ENCODE measurements around the gene MXRA8. TPM values are rescaled to one million over a fixed set of nuclear protein-coding genes. Genes with fewer than 3 reads are reported as not detected.

MXRA8 gene
- total RNA-seq, 2 experiments from 2014 or later = 0.18 to 0.23 TPM

DNA sequence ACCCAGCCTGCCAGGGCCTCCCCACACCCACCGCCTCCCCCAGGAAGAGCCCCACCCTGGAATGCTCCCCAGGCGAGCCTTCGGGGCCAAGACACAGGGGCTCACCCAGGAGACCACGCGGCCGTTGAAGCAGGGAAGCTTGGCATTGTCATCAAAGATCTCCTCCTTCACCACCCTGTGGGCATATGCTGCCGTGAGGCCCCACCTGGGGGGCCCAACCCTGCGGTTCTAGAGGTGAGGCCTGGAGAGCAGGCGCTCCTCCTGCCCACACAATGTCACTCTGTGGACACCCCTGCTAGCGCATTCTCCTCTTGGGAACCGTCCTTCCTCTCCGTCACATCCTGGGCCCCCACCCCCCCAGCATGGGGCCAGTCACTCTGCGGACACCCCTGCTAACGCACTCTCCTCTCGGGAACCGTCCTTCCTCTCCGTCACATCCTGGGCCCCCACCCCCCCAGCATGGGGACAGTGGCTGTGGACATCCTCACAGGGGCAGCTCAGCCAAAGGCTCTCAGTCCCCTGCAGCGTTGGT, 15.7 kb downstream of the MXRA8 start:
- CTCF ChIA-PET = no interaction called here
- Mint-ChIP-seq H3K9me3 (peaks cover 9% of the 10 kb centered on the region), H3K4me1 (peaks cover 21% of the 10 kb centered on the region), H3K27ac (no peak overlapping the region), H3K36me3 (ENCODE audit: low read depth) (peaks cover 20% of the 10 kb centered on the region), H3K27me3 (no peaks in the 10 kb centered on the region), H3K4me3 (no peak overlapping the region)
- POLR2A ChIA-PET = interaction anchor here (0.8 kb wide), 1 partner anchor 17 kb away, joined by 3 read pairs; no protein-coding TSS in a partner anchor
- no peak for DNase-seq

- ChIA-PET CTCF (no interaction called here), POLR2A (no interaction called here)
- peaks cover 15% of the 10 kb centered on the region for H3K4me1 Mint-ChIP-seq
- H3K9me3 Mint-ChIP-seq = peaks cover 9% of the 10 kb centered on the region
- no peak for DNase-seq
- no peaks in the 10 kb centered on the region for H3K27me3 Mint-ChIP-seq
- H3K27ac Mint-ChIP-seq = no peak overlapping the region
- peaks cover 20% of the 10 kb centered on the region for H3K36me3 Mint-ChIP-seq (ENCODE audit: low read depth)
- H3K4me3 Mint-ChIP-seq = no peak overlapping the region
Observed at GRCh38 chr1:1342061-1342562, 16.2 kb downstream of the MXRA8 start.

DNA sequence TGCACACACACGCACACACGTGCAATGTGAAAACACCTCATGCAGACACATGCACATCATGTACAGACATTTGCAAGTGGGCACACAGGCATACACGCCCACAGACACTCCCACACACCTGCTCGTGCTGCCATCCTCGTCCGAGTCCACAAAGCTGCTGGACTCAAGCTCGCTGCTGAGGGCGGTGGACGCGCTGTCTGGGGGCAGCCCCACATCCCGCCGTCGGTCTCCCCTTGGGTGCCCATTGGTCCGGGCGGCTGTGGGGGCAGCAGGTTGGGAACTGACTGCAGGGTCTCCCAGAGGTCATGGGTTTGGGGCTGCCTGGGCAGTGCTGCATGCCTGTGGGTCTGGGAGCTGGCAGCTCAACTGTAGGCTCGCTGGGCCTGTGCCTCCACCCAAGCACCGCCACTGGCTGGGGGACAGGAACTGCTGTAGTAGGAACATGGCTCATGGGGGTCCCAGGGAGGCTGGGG, 16.8 kb downstream of the MXRA8 start:
- POLR2A ChIA-PET = no interaction called here
- H3K36me3 Mint-ChIP-seq (ENCODE audit: low read depth) = peaks cover 20% of the 10 kb centered on the region
- no peaks in the 10 kb centered on the region for H3K27me3 Mint-ChIP-seq
- H3K9me3 Mint-ChIP-seq = peaks cover 9% of the 10 kb centered on the region
- H3K4me1 Mint-ChIP-seq = peaks cover 10% of the 10 kb centered on the region
- H3K27ac Mint-ChIP-seq = no peak overlapping the region
- no peak overlapping the region for H3K4me3 Mint-ChIP-seq
- CTCF ChIA-PET = no interaction called here
- no peak for DNase-seq

DNA sequence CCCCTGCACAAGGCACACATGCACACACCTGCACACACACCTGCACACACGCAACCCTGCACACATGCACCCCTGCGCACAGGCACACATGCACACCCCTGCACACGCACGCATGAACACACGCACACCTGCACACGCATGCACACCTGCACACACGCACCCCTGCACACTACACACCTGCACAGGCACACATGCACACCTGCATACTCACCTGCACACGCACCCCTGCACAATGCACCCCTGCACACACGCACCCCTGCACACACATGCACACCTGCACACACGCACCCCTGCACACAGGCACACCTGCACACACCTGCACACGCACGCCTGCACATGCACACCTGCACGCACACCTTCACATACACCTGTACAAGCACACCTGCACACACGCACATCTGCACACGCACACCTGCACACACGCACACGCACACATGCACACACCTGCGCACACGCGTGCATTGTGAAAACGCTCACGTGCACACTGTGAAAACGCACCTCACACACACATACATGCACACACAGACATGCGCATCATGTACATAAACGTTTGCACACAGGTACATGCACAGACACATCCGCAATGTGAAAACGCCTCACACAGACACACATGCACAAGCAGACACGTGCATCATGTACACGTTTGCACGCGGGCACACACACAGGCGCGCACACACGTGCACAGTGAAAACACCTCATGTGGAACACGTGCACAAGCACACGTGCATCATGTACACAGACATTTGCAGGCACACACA, 17.4 kb downstream of the MXRA8 start:
- H3K36me3 Mint-ChIP-seq (ENCODE audit: low read depth) = peaks cover 20% of the 10 kb centered on the region
- peaks cover 5% of the 10 kb centered on the region for H3K4me1 Mint-ChIP-seq
- no peak overlapping the region for H3K4me3 Mint-ChIP-seq
- no peak overlapping the region for H3K27ac Mint-ChIP-seq
- H3K9me3 Mint-ChIP-seq = peaks cover 9% of the 10 kb centered on the region
- H3K27me3 Mint-ChIP-seq = no peaks in the 10 kb centered on the region
- no peak for DNase-seq
- CTCF ChIA-PET = no interaction called here
- POLR2A ChIA-PET = no interaction called here

DNA sequence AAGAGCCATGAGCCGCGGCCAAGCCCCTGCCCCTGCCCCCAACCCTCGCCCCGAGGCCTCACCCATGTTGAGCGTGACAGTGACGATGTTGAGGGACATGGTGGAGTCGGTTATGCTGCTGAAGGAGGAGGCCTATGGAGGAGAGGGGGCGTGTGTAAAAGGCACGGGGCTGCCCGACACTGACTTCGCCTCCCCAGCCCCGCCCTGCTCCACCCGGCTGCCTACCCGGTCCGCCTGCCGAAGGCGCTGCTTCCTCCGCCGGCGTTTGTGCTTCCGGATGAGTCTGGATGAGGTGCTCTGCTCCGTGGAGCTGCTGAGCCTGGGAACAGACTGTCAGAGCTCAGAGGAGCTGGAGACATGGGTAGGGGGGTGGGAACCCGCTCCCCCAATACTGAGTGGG, 18.2 kb downstream of the MXRA8 start:
- POLR2A ChIA-PET = no interaction called here
- no peaks in the 10 kb centered on the region for H3K27me3 Mint-ChIP-seq
- H3K36me3 Mint-ChIP-seq (ENCODE audit: low read depth) = peaks cover 20% of the 10 kb centered on the region
- H3K9me3 Mint-ChIP-seq = peaks cover 9% of the 10 kb centered on the region
- no peak overlapping the region for H3K27ac Mint-ChIP-seq
- H3K4me1 Mint-ChIP-seq = peaks cover 5% of the 10 kb centered on the region
- no peak for DNase-seq
- no peak overlapping the region for H3K4me3 Mint-ChIP-seq
- CTCF ChIA-PET = no interaction called here

DNA sequence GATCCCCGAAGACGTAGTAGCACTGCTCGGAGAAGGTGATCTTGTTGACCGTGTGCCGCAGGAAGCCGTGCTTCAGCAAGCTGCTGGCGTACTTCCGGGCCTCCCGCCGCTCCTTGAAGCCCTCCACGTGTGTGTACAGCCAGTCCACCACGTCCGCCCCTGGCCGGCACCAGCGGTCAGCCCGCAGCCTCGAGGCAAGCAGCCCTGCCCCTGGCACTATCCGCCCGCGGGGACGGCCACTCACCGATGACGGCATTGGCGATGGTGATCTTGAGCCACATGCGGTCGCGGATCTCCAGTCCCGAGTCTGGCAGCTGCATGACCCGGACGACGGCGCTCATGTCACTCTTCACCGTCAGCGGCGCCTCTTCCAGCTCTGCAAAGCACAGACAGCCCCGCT, 20.1 kb downstream of the MXRA8 start:
- no peak for DNase-seq
- no peaks in the 10 kb centered on the region for H3K4me1 Mint-ChIP-seq
- ChIA-PET POLR2A (no interaction called here), CTCF (no interaction called here)
- no peaks in the 10 kb centered on the region for H3K27me3 Mint-ChIP-seq
- no peak overlapping the region for H3K27ac Mint-ChIP-seq
- no peak overlapping the region for H3K4me3 Mint-ChIP-seq
- H3K36me3 Mint-ChIP-seq (ENCODE audit: low read depth) = peaks cover 20% of the 10 kb centered on the region
- peaks cover 9% of the 10 kb centered on the region for H3K9me3 Mint-ChIP-seq

- no peak overlapping the region for H3K4me3 Mint-ChIP-seq
Observed at GRCh38 chr1:1337793-1338147, 20.6 kb downstream of the MXRA8 start.

GRCh38 chr1:1336931-1337792, 21.2 kb downstream of the MXRA8 start:
- ChIA-PET POLR2A (no interaction called here), CTCF (no interaction called here)
- Mint-ChIP-seq H3K9me3 (peaks cover 9% of the 10 kb centered on the region), H3K27ac (no peak overlapping the region), H3K4me3 (no peak overlapping the region), H3K36me3 (ENCODE audit: low read depth) (peaks cover 17% of the 10 kb centered on the region), H3K27me3 (no peaks in the 10 kb centered on the region), H3K4me1 (no peaks in the 10 kb centered on the region)
- DNase-seq = no peak

More at GRCh38 chr1:1337793-1338147, 20.6 kb downstream of the MXRA8 start:
- H3K27ac Mint-ChIP-seq = no peak overlapping the region
- H3K4me1 Mint-ChIP-seq = no peaks in the 10 kb centered on the region
- H3K9me3 Mint-ChIP-seq = peaks cover 9% of the 10 kb centered on the region
- no peak for DNase-seq
- H3K36me3 Mint-ChIP-seq (ENCODE audit: low read depth) = peaks cover 18% of the 10 kb centered on the region
- POLR2A ChIA-PET = no interaction called here
- CTCF ChIA-PET = no interaction called here
- no peaks in the 10 kb centered on the region for H3K27me3 Mint-ChIP-seq

- Mint-ChIP-seq H3K27me3 (no peaks in the 10 kb centered on the region), H3K4me3 (no peak overlapping the region), H3K36me3 (ENCODE audit: low read depth) (peaks cover 17% of the 10 kb centered on the region), H3K27ac (no peak overlapping the region), H3K4me1 (no peaks in the 10 kb centered on the region), H3K9me3 (peaks cover 9% of the 10 kb centered on the region)
- DNase-seq = no peak
- POLR2A ChIA-PET = no interaction called here
- CTCF ChIA-PET = no interaction called here
Observed at GRCh38 chr1:1336446-1336845, 21.9 kb downstream of the MXRA8 start.

DNA sequence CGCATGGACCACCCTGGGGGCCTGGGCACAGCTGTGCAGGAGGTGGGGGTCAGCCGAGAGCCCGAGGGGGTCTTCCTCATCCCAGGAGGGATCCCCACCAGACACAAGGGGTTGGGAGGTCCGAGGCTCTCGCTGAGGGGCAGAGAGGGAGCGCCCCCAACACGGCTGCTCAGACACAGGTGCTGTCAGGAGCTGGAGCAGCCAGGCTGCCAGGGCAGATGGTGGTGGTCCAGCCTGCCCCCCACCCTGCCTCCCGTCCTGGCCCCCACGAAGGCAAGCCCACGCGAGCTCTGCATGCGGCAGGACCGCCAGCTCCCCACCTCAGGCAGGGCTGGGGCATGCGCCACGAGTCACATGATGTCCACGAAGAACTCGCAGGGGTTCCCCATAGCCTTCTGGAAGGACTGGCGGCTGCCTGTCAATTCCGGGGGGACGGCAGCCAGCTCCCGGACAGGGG, 22.5 kb downstream of the MXRA8 start:
- no peak for DNase-seq
- H3K27me3 Mint-ChIP-seq = no peaks in the 10 kb centered on the region
- ChIA-PET CTCF (no interaction called here), POLR2A (interaction anchor here (2.0 kb wide), 1 partner anchor 10 kb away, joined by 5 read pairs; no protein-coding TSS in a partner anchor)
- peaks cover 3% of the 10 kb centered on the region for H3K9me3 Mint-ChIP-seq
- no peaks in the 10 kb centered on the region for H3K4me1 Mint-ChIP-seq
- no peak overlapping the region for H3K27ac Mint-ChIP-seq
- peaks cover 11% of the 10 kb centered on the region for H3K36me3 Mint-ChIP-seq (ENCODE audit: low read depth)
- H3K4me3 Mint-ChIP-seq = no peak overlapping the region

- no peak overlapping the region for H3K27ac Mint-ChIP-seq
- no peak overlapping the region for H3K4me3 Mint-ChIP-seq
- peaks cover 6% of the 10 kb centered on the region for H3K36me3 Mint-ChIP-seq (ENCODE audit: low read depth)
- POLR2A ChIA-PET = interaction anchor here (2.0 kb wide), 1 partner anchor 10 kb away, joined by 5 read pairs; no protein-coding TSS in a partner anchor
- no peaks in the 10 kb centered on the region for H3K27me3 Mint-ChIP-seq
- CTCF ChIA-PET = no interaction called here
- no peaks in the 10 kb centered on the region for H3K4me1 Mint-ChIP-seq
- DNase-seq = no peak
- no peaks in the 10 kb centered on the region for H3K9me3 Mint-ChIP-seq
Observed at GRCh38 chr1:1335283-1335682, 23.1 kb downstream of the MXRA8 start.

GRCh38 chr1:1334835-1335234, 23.5 kb downstream of the MXRA8 start:
- CTCF ChIA-PET = no interaction called here
- no peak for DNase-seq
- POLR2A ChIA-PET = interaction anchor here (1.5 to 2.0 kb wide), 2 partner anchors 9 to 13 kb away, joined by 5 to 6 read pairs; no protein-coding TSS in a partner anchor
- Mint-ChIP-seq H3K27me3 (no peaks in the 10 kb centered on the region), H3K27ac (no peak overlapping the region), H3K36me3 (ENCODE audit: low read depth) (peaks cover 6% of the 10 kb centered on the region), H3K4me1 (no peaks in the 10 kb centered on the region), H3K4me3 (no peak overlapping the region), H3K9me3 (no peaks in the 10 kb centered on the region)

DNA sequence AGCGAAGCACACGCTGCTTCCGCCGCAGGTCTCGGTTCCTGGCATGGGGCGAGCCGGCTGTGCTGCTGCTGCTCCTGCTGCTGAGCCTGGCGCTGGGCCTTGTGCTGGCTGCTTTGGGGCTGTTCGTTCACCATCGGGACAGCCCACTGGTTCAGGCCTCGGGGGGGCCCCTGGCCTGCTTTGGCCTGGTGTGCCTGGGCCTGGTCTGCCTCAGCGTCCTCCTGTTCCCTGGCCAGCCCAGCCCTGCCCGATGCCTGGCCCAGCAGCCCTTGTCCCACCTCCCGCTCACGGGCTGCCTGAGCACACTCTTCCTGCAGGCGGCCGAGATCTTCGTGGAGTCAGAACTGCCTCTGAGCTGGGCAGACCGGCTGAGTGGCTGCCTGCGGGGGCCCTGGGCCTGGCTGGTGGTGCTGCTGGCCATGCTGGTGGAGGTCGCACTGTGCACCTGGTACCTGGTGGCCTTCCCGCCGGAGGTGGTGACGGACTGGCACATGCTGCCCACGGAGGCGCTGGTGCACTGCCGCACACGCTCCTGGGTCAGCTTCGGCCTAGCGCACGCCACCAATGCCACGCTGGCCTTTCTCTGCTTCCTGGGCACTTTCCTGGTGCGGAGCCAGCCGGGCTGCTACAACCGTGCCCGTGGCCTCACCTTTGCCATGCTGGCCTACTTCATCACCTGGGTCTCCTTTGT, 24.7 kb downstream of the MXRA8 start:
- DNase-seq = no peak
- ChIA-PET POLR2A (interaction anchor here (1.2 to 2.0 kb wide), 3 partner anchors 8 to 15 kb away, joined by 4 to 6 read pairs (median 5); no protein-coding TSS in a partner anchor), CTCF (no interaction called here)
- H3K4me3 Mint-ChIP-seq = no peak overlapping the region
- no peaks in the 10 kb centered on the region for H3K4me1 Mint-ChIP-seq
- peaks cover 1% of the 10 kb centered on the region for H3K36me3 Mint-ChIP-seq (ENCODE audit: low read depth)
- no peaks in the 10 kb centered on the region for H3K9me3 Mint-ChIP-seq
- H3K27me3 Mint-ChIP-seq = no peaks in the 10 kb centered on the region
- H3K27ac Mint-ChIP-seq = no peak overlapping the region

Measured in activated CD4-positive, alpha-beta memory T cell treated with anti-CD3 and anti-CD28 coated beads, Interleukin-2, amount 10 ng/mL, durations not matched to agents 7 days and 5 days (primary cell).